Measurements from ENCODE around the gene ITPK1.

ITPK1 gene

GRCh38 chr14:93015505-93015904, 100.2 kb downstream of the ITPK1 start (continued):
- TF ChIP-seq RBAK (tag by site-specific recombination; IDR thresholded peaks at IDR 0.05): no peak
- TF ChIP-seq ZNF530 (tag by site-specific recombination; IDR thresholded peaks at IDR 0.05; ENCODE audit: low read depth): no peak

GRCh38 chr14:93015064-93015463, 100.7 kb downstream of the ITPK1 start:
- no peak for TF ChIP-seq ZNF366 (tag by site-specific recombination; conservative IDR thresholded peaks at IDR 0.05)
- TF ChIP-seq HOXD13 (CRISPR knock-in tag; IDR thresholded peaks at IDR 0.05; ENCODE audit: borderline replicate concordance): no peak
- no peak for TF ChIP-seq ZNF624 (tag by site-specific recombination; IDR thresholded peaks at IDR 0.05)
- TF ChIP-seq ZNF341 (tag by site-specific recombination; IDR thresholded peaks at IDR 0.05; ENCODE audit: low read depth): no peak
- no peak for TF ChIP-seq ZNF311 (tag by site-specific recombination; IDR thresholded peaks at IDR 0.05; ENCODE audit: borderline replicate concordance)
- TF ChIP-seq ZNF350 (tag by site-specific recombination; IDR thresholded peaks at IDR 0.05): no peak
- TF ChIP-seq ZNF585B (tag by site-specific recombination; IDR thresholded peaks at IDR 0.05): no peak
- no peak for TF ChIP-seq ZNF266 (tag by site-specific recombination; IDR thresholded peaks at IDR 0.05; ENCODE audit: low read depth)
- no peak for TF ChIP-seq ZSCAN18 (tag by site-specific recombination; IDR thresholded peaks at IDR 0.05)
- no peak for TF ChIP-seq ZSCAN4 (tag by site-specific recombination; IDR thresholded peaks at IDR 0.05)
- no peak for TF ChIP-seq ZNF223 (tag by site-specific recombination; IDR thresholded peaks at IDR 0.05)
- TF ChIP-seq ZNF391 (tag by site-specific recombination; IDR thresholded peaks at IDR 0.05; ENCODE audit: borderline replicate concordance, low read depth): no peak
- TF ChIP-seq ZNF26 (tag by site-specific recombination; IDR thresholded peaks at IDR 0.05): no peak
- no peak for TF ChIP-seq WT1 (tag by site-specific recombination; IDR thresholded peaks at IDR 0.05)
- TF ChIP-seq ZNF670 (tag by site-specific recombination; IDR thresholded peaks at IDR 0.05; ENCODE audit: low read depth): no peak
- Histone ChIP-seq H3K36me3 (ENCODE audit: control insufficient read depth in 2 of 2, insufficient read depth in 1 of 2, low read length in 2 of 2) (peaks cover 0 to 4% of the 10 kb centered on the region in 2 experiments; a peak in 1 of 3 replicates), H3K27ac (ENCODE audit: extremely low read depth, low read depth, low read length) (no peak overlapping the region), H3K4me1 (ENCODE audit: control insufficient read depth, insufficient read depth, low read length) (peaks cover 4% of the 10 kb centered on the region), H3K9me3 (ENCODE audit: control insufficient read depth, insufficient read depth, low read depth, low read length) (no peaks in the 10 kb centered on the region), H3K4me3 (ENCODE audit: low read depth, low read length) (no peak overlapping the region)
- ChIA-PET CTCF (no interaction called here), POLR2A (no interaction called here)

- Histone ChIP-seq H3K36me3 (ENCODE audit: control insufficient read depth in 2 of 2, insufficient read depth in 1 of 2, low read length in 2 of 2) (peaks cover 0 to 4% of the 10 kb centered on the region in 2 experiments; a peak in 1 of 3 replicates), H3K4me3 (ENCODE audit: low read depth, low read length) (no peak overlapping the region), H3K4me1 (ENCODE audit: control insufficient read depth, insufficient read depth, low read length) (peaks cover 5% of the 10 kb centered on the region), H3K27ac (ENCODE audit: extremely low read depth, low read depth, low read length) (no peak overlapping the region), H3K9me3 (ENCODE audit: control insufficient read depth, insufficient read depth, low read depth, low read length) (no peaks in the 10 kb centered on the region)
- ChIA-PET CTCF (interaction anchor here (0.5 kb wide), 1 partner anchor 11 kb away, joined by 3 read pairs; no protein-coding TSS in a partner anchor), POLR2A (no interaction called here)
- no peak for TF ChIP-seq ZNF639 (tag by site-specific recombination; IDR thresholded peaks at IDR 0.05)
- TF ChIP-seq SCRT2 (tag by site-specific recombination; IDR thresholded peaks at IDR 0.05): peak; percentile 69
- no peak for TF ChIP-seq ZNF391 (tag by site-specific recombination; IDR thresholded peaks at IDR 0.05; ENCODE audit: borderline replicate concordance, low read depth)
- peak; percentile 96 for TF ChIP-seq ZFHX2 (tag by site-specific recombination; conservative IDR thresholded peaks at IDR 0.05)
- TF ChIP-seq EGR2 (tag by site-specific recombination; IDR thresholded peaks at IDR 0.05; ENCODE audit: low read depth): peak; percentile 94
- no peak for TF ChIP-seq ZBTB26 (tag by site-specific recombination; optimal IDR thresholded peaks at IDR 0.05)
- no peak for TF ChIP-seq ZNF654 (tag by site-specific recombination; IDR thresholded peaks at IDR 0.05; ENCODE audit: low read depth)
- no peak for TF ChIP-seq ZNF501 (tag by site-specific recombination; IDR thresholded peaks at IDR 0.05)
- TF ChIP-seq ZNF24 (tag by site-specific recombination; IDR thresholded peaks at IDR 0.05): no peak
- no peak for TF ChIP-seq HOXD13 (CRISPR knock-in tag; IDR thresholded peaks at IDR 0.05; ENCODE audit: borderline replicate concordance)
- no peak for TF ChIP-seq SP2 (tag by site-specific recombination; IDR thresholded peaks at IDR 0.05)
- no peak for TF ChIP-seq ZNF169 (tag by site-specific recombination; IDR thresholded peaks at IDR 0.05)
Observed at GRCh38 chr14:93014058-93015023, 101.4 kb downstream of the ITPK1 start.
